GM10266 (cell line): ENCODE measurements around the gene KIF17.

Experiments used
- DNase-seq: peaks from one replicate; pipeline ENCODE4 v3.0.0; 2012; ENCODE audit errors: extremely low spot score
- CTCF ChIP-seq: IDR thresholded peaks from 2 replicates; pipeline ENCODE4 v1.5.1; 2012; ENCODE audit warnings: mild to moderate bottlenecking, low read depth; ENCODE audit not compliant: control insufficient read depth, insufficient read depth; ENCODE audit errors: missing control alignments

KIF17 gene

DNA sequence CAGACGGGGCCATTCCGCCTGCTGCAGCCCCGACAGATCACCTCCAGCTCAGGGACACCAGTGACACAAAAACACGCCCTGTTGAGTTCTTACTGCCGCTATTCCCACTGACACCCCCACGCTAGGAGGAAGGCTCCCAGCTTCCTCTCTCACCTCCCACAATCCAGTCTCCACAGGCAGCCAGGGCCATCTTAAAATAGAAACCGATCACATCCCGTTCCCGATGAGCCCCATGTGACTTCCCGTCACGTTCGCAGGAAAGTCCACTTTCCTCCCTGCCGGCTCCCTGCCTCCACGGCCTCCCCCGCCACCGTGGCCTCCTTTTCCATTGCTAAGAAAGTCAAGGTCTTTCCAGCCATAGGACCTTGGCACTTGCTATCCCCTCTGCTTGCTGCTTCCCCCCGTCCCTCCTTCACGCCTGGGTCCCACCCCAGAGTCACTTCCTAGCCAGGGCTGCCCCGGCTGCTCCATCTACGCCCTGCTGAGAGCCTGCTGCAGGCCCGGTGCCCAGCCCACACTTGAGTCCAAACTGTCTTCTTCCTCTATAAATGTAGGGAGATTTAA is 32.6 kb downstream of the KIF17 start:
- TF ChIP-seq CTCF: no peak

DNA sequence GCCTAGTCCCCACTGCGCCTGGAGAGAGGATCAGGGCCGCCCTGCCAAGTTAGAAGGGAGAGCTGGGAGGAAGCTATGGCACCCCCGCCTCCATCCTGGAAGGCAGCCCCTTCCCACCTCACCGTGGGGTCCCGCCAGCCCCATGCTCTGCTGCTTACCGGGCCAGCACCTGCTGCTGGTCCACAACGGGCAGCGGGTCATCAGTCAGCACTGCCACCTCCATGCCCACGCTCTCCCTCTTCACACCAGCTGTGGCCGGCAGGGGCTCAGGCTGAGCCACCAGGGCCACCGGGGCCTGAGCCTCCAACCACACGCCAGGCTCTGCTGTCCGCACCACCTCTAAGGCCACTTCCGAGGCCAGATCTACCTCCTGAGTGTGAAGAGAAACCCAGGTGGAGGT is 33.2 kb downstream of the KIF17 start:
- no peak for DNase-seq
- no peak for TF ChIP-seq CTCF

More for the DNA sequence above, 32.6 kb downstream of the KIF17 start:
- DNase-seq: no peak

DNA sequence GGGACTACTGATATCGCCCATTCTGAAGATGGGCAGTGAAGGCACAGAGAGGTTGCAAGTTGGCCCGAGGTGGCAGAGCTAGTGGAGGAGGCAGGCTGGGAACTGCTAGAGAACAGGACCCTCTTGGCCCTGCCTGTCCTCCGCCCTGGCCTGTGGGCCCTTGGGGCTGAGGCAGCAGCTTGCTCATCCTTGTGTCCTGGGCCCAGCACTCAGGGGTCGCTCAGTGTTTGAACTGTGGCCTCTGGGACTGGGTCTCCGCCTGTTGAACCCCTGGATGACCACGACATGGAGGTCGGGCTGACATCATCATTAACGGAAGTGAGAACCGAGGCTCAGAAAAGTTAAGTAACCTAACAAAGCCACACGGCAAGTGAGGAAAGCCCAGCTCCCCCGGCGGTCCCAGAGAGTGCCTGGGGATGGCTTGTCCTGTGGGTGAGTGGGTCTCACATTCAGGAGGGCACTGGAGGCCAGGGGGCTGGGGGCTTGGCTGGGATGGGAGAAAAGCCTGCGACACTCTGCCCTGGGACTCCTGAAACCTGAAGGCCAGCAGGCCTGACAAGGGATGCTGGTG is 33.7 kb downstream of the KIF17 start:
- no peak for TF ChIP-seq CTCF
- no peak for DNase-seq

DNA sequence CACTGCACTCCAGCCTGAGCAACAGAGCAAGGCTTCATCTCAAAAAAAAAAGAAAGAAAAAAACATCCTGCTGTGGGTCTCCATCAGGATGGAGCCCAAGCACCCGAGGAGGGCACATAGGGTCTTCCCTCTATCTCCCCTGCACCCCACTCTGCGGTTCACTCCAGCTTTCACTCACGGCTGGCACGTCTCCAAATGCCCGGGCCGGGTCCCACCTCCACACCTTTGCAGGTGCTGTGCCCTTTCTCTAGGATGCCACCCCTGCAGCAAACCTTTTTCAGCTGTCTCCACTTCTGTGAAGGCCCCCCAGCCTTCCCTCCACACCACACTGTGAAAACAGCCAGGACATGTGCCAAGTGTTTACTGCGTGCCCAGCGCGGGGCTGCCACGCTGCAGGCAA is 34.2 kb downstream of the KIF17 start:
- no peak for DNase-seq

GRCh38 chr1:20682571-20683236 is 35.1 kb downstream of the KIF17 start:
- no peak for DNase-seq
- TF ChIP-seq CTCF: no peak

More for the DNA sequence above, 34.2 kb downstream of the KIF17 start:
- no peak for TF ChIP-seq CTCF

GRCh38 chr1:20681999-20682398 is 35.8 kb downstream of the KIF17 start:
- no peak for DNase-seq
- TF ChIP-seq CTCF: no peak

DNA sequence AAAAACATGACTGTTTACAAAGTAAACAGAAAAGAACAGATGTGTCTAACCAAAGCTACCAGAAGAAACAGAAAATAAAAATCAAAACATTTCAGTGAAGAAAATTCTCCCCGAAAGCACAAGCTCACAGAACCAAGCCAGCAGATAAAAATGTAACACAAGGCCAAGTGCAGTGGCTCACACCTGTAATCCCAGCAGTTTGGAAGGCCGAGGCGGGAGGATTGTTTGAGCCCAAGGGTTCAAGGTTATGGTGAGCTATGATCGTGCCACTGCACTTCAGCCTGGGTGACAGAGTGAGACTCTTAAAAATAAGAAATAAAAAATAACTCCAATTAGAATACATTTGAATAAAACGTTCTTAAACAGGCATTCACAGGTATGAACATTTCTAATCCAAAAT is 37.5 kb downstream of the KIF17 start:
- no peak for TF ChIP-seq CTCF

More for the DNA sequence above, 37.5 kb downstream of the KIF17 start:
- DNase-seq: no peak
